Tibial nerve (tissue), 4 donors: Measurements from ENCODE around the gene SLC22A1.

Experiments
- CTCF ChIP-seq, 5 experiments: fragments of 200-600 bp in 3 of 5; fragments of 450-650 bp in 2 of 5; sonication (generic) in 3 of 5; IDR thresholded peaks; one replicate each; pipeline ENCODE4 v1.5.1; 2016 to 2019; ENCODE audit warnings: antibody characterized with exemption in 5 of 5, mild to moderate bottlenecking in 3 of 5, moderate library complexity in 2 of 5
- EP300 ChIP-seq, 2 donors: sonication (generic); formaldehyde crosslinking; IDR thresholded peaks; one replicate each; pipeline ENCODE4 v1.6.1; 2017; ENCODE audit warnings: antibody characterized with exemption in 2 of 2, mild to moderate bottlenecking in 1 of 2
- POLR2A ChIP-seq, 2 donors: fragments of 450-650 bp; IDR thresholded peaks; one replicate each; pipeline ENCODE4 v1.6.1; 2017; ENCODE audit warnings: antibody characterized with exemption in 2 of 2, mild to moderate bottlenecking in 2 of 2, moderate library complexity in 2 of 2

GRCh38 chr6:160124605-160125004 is 3.0 kb downstream of the SLC22A1 start:
- TF ChIP-seq CTCF (IDR thresholded peaks at IDR 0.05) (no peak), POLR2A (IDR thresholded peaks at IDR 0.05) (no peak), EP300 (IDR thresholded peaks at IDR 0.05) (no peak)
